Panc1 (cell line): Measurements from ENCODE around the gene FMC1. TPM values are rescaled to one million over a fixed set of nuclear protein-coding genes. Genes with fewer than 3 reads are reported as not detected.
A peak's percentile ranks its signal among the peaks of the same experiment; 100 is the strongest.

ENCODE experiments used
- ATAC-seq: fragments of 200-7000 bp; cut with Tn5 transposase; 2 replicates; pipeline ENCODE4 v1.9.1; 2020; ENCODE audit warnings: mild to moderate bottlenecking, moderate library complexity
- BruUV-seq: library from RNA; stranded (reverse); fragments of 400-500 nt; replicated peaks from 2 replicates; lab custom pipeline; 2021; lab: Mats Ljungman, UMichigan
- CTCF ChIA-PET: fragments of 300-600 bp; sonication (Branson Sonifier 250); formaldehyde crosslinking; loops from one replicate; lab custom pipeline; 2022; ENCODE audit warnings: antibody characterized with exemption; lab: Charles Lee
- POLR2A ChIA-PET: fragments of 300-600 bp; sonication (Branson Sonifier 250); formaldehyde crosslinking; loops from one replicate; lab custom pipeline; 2022; ENCODE audit warnings: antibody characterized with exemption; lab: Charles Lee
- DNase-seq: peaks from one replicate; pipeline ENCODE4 v3.0.0-alpha.2; 2010; ENCODE audit warnings: low read depth, low spot score
- H3K27ac ChIP-seq: 2 replicates; pipeline ENCODE4 v1.5.1; 2011; ENCODE audit warnings: mild to moderate bottlenecking, low read length, inconsistent platforms
- H3K27me3 ChIP-seq: fragments of 200-500 bp; sonication (Bioruptor generic); 2 replicates; pipeline ENCODE4 v1.6.0; 2014; ENCODE audit warnings: low read length, inconsistent platforms; ENCODE audit not compliant: control insufficient read depth, insufficient read depth
- H3K36me3 ChIP-seq: fragments of 200-500 bp; sonication (Bioruptor generic); 2 replicates; pipeline ENCODE4 v1.5.1; 2014; ENCODE audit warnings: inconsistent platforms, mild to moderate bottlenecking, low read length, moderate library complexity; ENCODE audit not compliant: control insufficient read depth, insufficient read depth
- H3K4me1 ChIP-seq: 2 replicates; pipeline ENCODE4 v1.5.1; 2011; ENCODE audit warnings: inconsistent platforms, mild to moderate bottlenecking, low read length, moderate library complexity; ENCODE audit not compliant: control insufficient read depth, insufficient read depth
- H3K4me3 ChIP-seq, 2 experiments: 2 replicates each; pipeline ENCODE4 v1.5.1; 2011 to 2012; ENCODE audit warnings: low read depth in 2 of 2, low read length in 2 of 2, mild to moderate bottlenecking in 2 of 2, inconsistent platforms in 1 of 2, moderate library complexity in 1 of 2
- H3K9me3 ChIP-seq: fragments of 200-500 bp; sonication (Bioruptor generic); 2 replicates; pipeline ENCODE4 v1.5.1; 2014; ENCODE audit warnings: low read depth, mild to moderate bottlenecking, inconsistent platforms, low read length, moderate library complexity; ENCODE audit not compliant: control insufficient read depth, insufficient read depth
- POLR2AphosphoS5 ChIP-seq: IDR thresholded peaks from 2 replicates; pipeline ENCODE4 v1.6.1; 2012; ENCODE audit warnings: mild to moderate bottlenecking, low read depth, low read length, moderate library complexity
- SIN3A ChIP-seq: IDR thresholded peaks from 2 replicates; pipeline ENCODE4 v1.6.1; 2012; ENCODE audit warnings: low read depth, mild to moderate bottlenecking, low read length, moderate library complexity, borderline replicate concordance; ENCODE audit not compliant: insufficient read depth
- TCF7L2 ChIP-seq: IDR thresholded peaks from 2 replicates; pipeline ENCODE4 v1.6.1; 2011; ENCODE audit warnings: mild to moderate bottlenecking, low read depth, low read length, inconsistent platforms
- in situ Hi-C: cut with HindIII; loops from 2 replicates; pipeline ENCODE4 v1.10.0; 2016; ENCODE audit warnings: low sequenced_read_pairs, low pct_unique_long_range_greater_than_20kb
- intact Hi-C: fragments of 100-400 bp; cut with micrococcal nuclease; formaldehyde crosslinking; loops from one replicate; pipeline ENCODE4 v1.10.0; 2022; ENCODE audit not compliant: unreplicated experiment
- total RNA-seq: library from RNA; stranded (reverse); gene quantifications from one replicate; pipeline ENCODE4 v1.2.1, GENCODE V29; 2021; ENCODE audit not compliant: unreplicated experiment
- TF ChIP-seq, protein P1 (sequence below), 2 experiments: IDR thresholded peaks; 2 replicates each; pipeline ENCODE4 v1.6.1; 2011 to 2012; ENCODE audit warnings: low read depth in 2 of 2, control low read depth in 1 of 2, low read length in 1 of 2, mild to moderate bottlenecking in 1 of 2, moderate library complexity in 1 of 2; ENCODE audit not compliant: insufficient read depth in 1 of 2
- TF ChIP-seq, protein P2 (sequence below): fragments of 450-650 bp; IDR thresholded peaks from 2 replicates; pipeline ENCODE4 v1.5.1; 2017; ENCODE audit warnings: mild to moderate bottlenecking

The FMC1 gene
- total RNA-seq, 1 experiment from 2014 or later, result 12.7 TPM

DNA sequence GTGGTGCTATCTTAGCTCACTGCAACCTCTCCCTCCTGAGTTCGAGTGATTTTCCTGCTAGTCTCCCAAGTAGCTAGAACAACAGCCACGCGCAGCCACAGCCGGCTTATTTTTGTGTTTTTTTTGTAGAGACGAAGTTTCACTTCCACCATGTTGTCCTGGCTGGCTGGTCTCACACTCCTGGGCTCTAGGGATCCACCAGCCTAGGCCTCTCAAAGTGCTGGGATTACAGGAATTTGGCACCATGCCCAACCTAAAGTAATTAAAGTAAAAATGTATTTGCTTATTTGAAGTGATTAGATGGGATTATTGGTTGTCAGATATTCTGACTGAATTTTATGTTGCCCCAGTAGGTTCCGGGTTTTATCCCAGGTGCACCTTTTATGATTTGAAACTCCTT, 41.3 kb downstream of the FMC1 start:
- no peak for ATAC-seq
- no peak overlapping the region for H3K27ac ChIP-seq
- peaks cover 16% of the 10 kb centered on the region; the same call in 1 of the 2 replicates for H3K36me3 ChIP-seq
- intact Hi-C loops, result no loop called here
- no peak for DNase-seq
- H3K4me3 ChIP-seq, result no peak overlapping the region
- H3K4me1 ChIP-seq, result no peaks in the 10 kb centered on the region
- CTCF ChIA-PET, result no interaction called here
- no peaks in the 10 kb centered on the region for H3K9me3 ChIP-seq
- TF ChIP-seq, protein P1, sequence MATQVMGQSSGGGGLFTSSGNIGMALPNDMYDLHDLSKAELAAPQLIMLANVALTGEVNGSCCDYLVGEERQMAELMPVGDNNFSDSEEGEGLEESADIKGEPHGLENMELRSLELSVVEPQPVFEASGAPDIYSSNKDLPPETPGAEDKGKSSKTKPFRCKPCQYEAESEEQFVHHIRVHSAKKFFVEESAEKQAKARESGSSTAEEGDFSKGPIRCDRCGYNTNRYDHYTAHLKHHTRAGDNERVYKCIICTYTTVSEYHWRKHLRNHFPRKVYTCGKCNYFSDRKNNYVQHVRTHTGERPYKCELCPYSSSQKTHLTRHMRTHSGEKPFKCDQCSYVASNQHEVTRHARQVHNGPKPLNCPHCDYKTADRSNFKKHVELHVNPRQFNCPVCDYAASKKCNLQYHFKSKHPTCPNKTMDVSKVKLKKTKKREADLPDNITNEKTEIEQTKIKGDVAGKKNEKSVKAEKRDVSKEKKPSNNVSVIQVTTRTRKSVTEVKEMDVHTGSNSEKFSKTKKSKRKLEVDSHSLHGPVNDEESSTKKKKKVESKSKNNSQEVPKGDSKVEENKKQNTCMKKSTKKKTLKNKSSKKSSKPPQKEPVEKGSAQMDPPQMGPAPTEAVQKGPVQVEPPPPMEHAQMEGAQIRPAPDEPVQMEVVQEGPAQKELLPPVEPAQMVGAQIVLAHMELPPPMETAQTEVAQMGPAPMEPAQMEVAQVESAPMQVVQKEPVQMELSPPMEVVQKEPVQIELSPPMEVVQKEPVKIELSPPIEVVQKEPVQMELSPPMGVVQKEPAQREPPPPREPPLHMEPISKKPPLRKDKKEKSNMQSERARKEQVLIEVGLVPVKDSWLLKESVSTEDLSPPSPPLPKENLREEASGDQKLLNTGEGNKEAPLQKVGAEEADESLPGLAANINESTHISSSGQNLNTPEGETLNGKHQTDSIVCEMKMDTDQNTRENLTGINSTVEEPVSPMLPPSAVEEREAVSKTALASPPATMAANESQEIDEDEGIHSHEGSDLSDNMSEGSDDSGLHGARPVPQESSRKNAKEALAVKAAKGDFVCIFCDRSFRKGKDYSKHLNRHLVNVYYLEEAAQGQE (IDR thresholded peaks at IDR 0.05; ENCODE audit: insufficient read depth in 1 of 2, low read depth in 2 of 2, low read length in 1 of 2), result no peak
- TF ChIP-seq, protein P2, sequence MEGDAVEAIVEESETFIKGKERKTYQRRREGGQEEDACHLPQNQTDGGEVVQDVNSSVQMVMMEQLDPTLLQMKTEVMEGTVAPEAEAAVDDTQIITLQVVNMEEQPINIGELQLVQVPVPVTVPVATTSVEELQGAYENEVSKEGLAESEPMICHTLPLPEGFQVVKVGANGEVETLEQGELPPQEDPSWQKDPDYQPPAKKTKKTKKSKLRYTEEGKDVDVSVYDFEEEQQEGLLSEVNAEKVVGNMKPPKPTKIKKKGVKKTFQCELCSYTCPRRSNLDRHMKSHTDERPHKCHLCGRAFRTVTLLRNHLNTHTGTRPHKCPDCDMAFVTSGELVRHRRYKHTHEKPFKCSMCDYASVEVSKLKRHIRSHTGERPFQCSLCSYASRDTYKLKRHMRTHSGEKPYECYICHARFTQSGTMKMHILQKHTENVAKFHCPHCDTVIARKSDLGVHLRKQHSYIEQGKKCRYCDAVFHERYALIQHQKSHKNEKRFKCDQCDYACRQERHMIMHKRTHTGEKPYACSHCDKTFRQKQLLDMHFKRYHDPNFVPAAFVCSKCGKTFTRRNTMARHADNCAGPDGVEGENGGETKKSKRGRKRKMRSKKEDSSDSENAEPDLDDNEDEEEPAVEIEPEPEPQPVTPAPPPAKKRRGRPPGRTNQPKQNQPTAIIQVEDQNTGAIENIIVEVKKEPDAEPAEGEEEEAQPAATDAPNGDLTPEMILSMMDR, result no peak
- in situ Hi-C loops, result no loop called here
- BruUV-seq, result no TSS peak
- no peaks in the 10 kb centered on the region for H3K27me3 ChIP-seq
- POLR2A ChIA-PET, result no interaction called here

DNA sequence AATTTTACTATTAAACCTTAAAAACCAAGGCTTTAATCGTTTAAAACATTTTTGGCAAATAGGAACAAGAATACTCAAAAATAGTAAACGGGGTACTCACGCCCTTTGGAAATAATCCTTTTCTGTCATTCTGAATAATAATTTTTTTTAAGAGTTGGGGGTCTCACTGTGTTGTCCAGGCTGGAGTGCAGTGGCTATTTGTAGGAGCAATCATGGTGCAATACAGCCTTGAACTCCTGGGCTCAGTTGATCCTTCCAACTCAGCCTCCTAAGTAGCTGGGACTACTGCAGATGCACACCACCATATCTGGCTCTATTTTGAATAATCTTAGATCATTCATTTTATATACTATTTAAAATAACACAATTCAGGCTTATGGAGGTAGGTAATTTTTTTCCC, 43.5 kb downstream of the FMC1 start:
- in situ Hi-C loops (no loop called here), intact Hi-C loops (no loop called here)
- H3K27ac ChIP-seq, result no peak overlapping the region
- no peaks in the 10 kb centered on the region for H3K27me3 ChIP-seq
- no peaks in the 10 kb centered on the region for H3K9me3 ChIP-seq
- H3K4me3 ChIP-seq, result no peak overlapping the region
- DNase-seq (no peak), ATAC-seq (no peak; the same call in 1 of the 2 replicates)
- peaks cover 8% of the 10 kb centered on the region for H3K36me3 ChIP-seq
- BruUV-seq, result TSS peak; percentile 18
- no peaks in the 10 kb centered on the region for H3K4me1 ChIP-seq
- ChIA-PET POLR2A (interaction anchor here (0.6 kb wide), 1 partner anchor 41 kb away, joined by 8 read pairs; no protein-coding TSS in a partner anchor), CTCF (no interaction called here)
- TF ChIP-seq, protein P2, result no peak
- TF ChIP-seq POLR2AphosphoS5 (no peak), TCF7L2 (no peak), SIN3A (no peak)
- TF ChIP-seq, protein P1 (IDR thresholded peaks at IDR 0.05; ENCODE audit: insufficient read depth in 1 of 2, low read depth in 2 of 2, low read length in 1 of 2), result no peak
